Measurements from ENCODE around the gene TCF15.

The TCF15 gene, protein sequence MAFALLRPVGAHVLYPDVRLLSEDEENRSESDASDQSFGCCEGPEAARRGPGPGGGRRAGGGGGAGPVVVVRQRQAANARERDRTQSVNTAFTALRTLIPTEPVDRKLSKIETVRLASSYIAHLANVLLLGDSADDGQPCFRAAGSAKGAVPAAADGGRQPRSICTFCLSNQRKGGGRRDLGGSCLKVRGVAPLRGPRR

DNA sequence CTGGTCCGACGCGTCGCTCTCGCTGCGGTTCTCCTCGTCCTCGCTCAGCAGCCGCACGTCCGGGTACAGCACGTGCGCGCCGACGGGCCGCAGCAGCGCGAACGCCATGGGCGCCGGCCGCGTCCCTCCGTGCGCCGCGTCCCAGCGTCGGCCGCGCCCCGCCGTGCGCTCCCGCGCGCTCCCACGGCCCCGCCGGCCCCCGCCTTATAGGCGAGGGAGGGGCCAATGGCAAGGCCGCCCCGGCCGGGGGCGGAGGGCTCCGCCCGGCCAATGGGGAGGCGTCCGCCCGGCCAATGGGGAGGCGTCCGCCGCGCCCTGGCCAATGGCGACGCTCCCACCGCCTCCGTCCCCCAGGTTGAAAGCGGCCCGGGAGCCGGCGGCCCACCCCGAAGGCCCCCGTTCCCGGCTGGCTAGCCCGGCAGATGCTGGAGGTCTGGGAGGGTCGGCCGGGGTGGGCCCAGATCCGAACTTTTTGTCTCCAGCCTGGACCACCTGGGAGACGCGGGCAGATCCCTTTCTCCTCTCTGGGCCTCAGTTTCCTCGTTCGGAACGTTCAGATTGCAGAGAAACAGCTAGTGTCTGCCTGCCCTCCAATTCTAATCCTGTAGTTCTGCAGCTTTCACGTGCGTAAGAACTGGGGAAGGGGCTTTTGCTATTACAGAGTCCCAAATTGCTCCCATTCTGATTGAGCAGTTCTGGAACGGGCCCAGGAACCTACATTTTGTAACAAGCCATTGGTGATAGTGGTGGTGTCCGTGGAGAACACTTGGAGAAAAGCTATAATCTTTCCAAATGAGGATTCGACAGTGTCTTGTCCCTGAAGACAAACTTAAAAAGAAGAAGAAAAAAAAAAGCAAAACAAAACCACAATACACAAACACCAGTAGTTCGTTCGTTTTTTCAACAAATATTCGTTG is at the start of gene TCF15:
TSS of gene TCF15 (minus strand) at position 180 of the 917 bp plus-strand sequence. CDS start at position 108, 72 bp downstream.
- no peak for DNase-seq

DNA sequence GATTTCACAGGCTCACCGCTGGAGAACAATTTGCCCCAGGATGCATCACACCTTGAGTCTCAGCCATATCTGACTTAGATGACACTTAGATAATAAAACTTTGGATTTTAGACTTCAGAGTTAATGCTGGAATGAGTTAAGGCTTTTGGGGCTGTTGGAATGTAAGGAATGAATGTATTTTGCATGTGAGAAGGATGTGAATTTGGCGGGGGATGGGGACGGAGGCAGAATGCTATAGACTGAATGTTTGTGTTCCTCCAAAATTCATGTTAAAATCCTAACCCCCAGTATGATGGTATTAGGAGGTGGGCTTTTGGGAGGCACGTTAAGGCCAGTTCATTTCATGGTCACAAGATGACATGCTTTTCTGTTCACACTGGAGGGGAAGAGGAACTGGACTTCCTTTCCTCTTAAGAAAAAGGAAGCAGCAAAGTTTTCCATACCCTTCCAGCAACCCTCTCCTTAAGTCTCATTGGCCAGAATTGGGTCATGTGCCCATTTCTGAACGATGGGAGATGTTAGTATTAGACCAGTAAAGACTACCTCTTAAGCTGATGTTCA is 48.7 kb upstream of the TCF15 start:
- DNase-seq: no peak

DNA sequence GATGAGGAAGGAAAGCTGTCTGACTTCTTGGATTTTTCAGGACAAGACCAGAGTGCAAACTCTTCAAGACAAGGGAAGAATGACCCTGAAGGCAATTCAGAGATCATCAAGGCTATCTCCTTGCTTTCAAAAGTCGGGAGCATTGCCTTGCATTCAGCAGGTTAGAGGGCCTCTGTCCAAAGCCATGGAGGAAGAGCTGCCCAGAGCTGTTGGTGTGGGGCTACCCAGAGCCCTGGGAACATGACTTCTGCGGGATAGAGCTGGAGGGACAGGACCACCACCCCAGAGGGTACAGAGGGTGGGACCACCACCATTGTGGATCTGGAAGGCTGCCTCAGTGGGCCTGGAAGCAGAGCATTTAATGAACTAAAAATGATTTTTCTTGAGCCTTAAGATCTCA is 48.1 kb upstream of the TCF15 start:
- DNase-seq: no peak

DNA sequence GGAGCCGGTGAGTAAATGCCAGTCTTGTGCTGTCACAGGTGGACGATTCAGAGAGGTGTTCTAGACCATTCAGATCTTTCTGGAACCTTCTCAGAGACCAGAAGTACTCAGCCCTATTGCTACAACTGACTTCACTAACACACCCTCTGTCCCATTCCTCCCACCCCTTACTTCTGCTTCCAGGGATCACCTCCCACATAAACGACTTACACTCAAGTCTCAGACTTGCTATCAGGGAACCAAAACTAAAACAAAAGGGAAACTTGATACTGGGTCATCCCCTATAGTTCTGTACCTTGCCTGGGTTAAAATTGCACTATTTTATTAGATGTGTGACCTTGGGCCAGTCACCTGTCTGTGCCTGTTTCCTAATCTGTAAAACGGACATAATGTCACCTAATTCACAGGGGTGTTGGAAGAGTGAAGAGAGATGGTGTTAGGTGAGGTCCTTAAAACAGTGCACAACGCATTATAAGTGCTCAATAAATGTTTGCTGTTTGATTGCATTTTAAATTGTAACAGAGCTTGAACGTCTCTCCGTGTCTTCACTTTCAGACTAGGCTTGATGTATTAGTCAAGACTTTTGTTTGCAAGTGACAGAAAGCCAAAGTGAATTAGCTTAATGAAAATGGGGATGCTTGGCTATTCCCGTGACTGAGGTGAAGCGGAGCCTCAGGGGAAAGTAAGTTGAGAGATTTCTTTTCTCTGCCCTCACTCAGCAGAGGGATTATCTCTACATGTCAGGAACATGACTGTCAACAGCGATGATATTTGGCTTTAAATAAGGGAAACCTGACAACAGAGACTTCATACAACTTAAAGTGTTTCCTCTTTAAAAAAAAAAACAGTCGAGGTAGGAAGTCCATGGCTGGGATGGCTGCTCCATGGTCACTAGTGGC is 45.9 kb upstream of the TCF15 start:
- DNase-seq: no peak

DNA sequence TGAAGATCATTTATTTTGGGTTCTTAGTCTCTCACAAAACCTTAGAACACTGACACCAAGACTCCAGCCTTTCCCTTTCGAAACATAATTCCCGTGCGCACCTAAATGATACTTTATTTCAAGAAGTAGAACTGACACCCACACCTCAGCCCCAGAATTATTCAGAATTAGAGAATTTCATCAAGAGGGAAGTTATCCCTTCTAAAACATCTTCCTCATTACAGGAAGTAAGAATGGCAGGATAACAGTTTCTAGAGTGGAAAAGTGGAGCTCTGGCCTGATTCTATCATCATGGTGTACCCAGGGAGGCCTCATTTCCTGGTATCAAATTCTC is 44.3 kb upstream of the TCF15 start:
- DNase-seq: no peak

DNA sequence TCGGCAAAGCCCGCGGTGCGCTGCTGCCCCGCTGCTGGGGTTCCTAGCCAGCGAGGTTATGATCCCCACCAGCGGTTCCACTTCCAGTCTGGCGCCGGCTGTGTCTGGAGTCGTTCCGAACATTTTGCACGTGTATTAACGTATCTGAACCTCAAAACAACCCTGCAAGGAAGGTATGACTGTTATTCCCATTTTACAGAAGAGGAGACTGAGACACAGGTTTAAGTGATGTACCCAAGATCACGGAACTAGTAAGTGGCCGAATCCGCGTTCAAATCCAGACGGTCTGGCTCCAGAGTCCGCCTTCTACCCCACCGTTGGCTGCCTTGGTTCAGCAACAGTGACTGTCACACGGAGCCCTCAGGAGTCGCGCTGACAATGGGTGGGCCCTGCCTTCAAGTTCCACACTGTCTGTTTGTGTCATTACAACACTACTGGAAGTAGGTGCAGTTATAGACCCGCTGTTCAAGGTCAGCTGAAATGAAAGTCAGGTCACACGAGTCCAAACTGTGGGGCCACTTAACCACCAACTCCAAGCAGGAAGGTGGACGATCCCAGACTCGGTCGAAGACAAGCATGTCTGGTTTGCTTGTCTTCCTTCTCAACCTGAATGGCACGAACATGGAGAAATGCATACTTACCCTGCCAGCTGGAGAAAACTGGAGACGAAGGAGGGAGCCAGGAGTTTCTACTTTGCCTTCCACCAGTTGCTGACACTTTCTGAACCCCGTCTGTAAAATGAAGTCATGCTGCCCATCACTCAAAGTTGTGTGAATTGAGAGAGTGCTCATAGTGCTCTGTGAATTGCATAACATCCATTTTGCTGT is 43.7 kb upstream of the TCF15 start:
- DNase-seq: no peak

DNA sequence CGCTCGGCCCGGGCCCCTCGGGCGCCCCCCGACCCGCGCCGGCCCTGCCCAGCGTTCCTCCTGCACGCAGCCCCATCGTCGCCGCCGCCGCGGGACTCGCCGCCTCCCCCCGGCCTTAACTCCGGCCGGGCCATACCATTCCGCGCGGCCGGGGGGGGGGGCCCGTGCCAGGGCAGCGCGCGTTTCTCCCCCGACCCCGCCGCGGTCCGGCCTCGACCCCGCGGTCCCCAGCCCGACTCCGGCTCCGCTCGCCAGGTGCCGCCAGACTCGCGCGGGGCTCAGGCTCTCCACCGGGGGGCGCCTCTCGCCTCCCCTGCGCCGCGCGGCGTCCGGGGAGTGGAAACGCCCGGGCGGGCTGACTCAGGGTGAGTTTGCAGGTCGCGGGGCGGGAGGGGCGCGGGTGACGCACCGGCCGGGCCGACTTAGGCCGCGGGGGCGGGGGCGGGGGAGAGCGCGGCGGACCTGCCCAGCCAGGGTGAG is 43.0 kb upstream of the TCF15 start, which contains the start of gene SRXN1:
TSS of gene SRXN1 (minus strand) at position 91 of the 480 bp plus-strand sequence. CDS start at position 76, 15 bp downstream.
- DNase-seq: peak; percentile 83

DNA sequence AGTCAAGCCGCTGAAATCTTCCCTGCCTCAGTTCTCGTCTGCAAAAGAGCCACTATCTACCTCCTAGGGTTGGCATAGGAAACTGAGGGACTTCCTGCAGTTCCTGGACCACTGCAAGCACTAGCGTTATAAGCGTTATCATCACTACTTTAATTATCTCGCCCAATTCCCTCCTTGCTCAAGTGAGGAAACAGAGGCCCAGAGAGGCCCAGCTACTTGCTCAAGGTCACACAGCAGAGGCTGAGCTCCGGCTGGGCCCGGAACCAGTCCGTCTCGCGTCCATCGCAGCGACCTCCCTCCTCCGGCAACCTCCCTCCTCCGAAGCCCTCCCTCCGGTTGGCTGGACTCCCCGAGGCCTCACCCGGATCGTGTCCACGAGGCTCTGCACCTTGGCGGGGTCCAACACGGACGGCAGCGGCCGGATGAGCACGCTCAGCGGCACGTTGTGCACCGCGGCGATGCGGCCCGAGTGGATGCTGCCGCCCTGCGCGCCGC is 42.6 kb upstream of the TCF15 start:
- DNase-seq: no peak

DNA sequence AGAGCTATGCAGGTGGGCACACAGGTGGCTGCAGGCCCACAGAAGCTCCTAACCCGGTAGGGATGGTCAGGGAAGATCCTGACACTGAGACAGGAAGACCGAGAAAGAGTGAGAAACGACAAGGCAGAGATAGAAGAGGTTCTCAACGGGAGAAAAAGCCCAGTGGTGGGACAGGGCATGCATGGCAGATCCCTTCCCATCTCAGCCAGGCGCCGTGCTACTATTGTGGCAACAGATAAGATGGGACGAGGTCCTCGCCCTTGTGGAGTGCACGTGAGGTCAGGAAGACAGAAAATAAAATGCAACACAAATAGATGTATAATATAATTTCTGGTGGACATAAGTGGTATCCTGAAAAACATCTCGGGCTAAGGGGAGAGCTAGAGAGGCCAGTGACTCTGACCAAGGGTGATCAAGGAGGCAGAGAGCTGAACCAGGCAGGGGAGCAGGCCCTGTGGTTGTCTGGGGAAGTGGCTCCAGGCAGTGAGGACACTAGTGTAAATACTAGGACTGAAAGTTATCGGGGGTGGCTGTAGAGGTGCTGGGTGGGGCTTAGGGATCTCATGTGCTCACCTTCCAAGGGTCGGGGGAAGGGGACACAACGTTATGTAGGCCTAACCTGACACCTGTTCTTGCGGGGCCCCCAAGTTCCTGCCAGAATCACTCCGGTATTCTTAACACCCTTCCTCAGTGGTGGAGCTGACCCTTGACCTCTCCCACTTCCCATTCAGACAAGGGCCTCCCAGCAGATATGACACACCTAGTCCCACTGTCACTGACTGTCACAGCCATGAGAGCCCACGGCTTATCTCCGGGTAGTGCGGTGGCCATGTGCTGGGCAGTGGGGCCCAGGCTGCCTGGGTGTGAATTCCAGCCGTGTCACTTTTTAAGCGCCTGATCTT is 41.9 kb upstream of the TCF15 start:
- no peak for DNase-seq

DNA sequence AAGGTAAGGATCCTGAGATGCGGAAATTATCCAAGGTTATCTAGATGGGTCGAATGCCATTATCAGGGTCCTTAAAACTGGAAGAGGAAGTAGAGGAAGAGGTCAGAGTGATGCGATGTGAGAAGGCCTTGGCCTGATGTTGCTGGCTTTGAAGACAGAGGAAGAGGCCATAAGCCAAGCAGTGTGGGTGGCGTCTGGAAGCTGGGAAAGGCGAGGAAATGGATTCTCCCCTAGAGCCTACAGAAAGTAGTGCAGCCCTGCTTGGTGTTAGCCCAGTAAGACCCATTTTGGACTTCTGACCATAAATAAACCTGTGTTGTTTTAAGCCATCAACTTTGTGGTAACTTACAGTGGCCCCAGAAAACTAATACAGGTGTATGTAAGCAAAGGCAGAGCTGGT is 40.8 kb upstream of the TCF15 start:
- DNase-seq: no peak

DNA sequence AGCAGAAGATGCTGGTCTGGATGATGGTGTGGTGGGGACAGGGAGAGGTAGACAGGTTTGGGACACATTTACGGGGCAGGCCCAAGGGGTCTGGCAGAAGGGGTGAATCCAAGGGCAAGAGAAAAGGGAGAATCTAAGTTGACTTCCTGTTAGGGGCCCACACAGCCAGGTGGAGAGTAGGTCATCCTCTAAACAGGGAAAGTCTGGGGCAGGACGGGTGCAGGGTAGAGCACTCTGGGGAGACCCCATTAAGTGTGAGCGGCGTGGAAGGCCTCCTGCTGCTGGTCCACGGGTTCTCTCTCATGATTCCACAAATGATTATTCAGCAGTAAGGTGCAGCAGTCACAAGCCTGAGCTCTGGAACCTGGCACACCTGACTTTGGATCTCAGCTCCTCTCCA is 40.2 kb upstream of the TCF15 start:
- DNase-seq: no peak

DNA sequence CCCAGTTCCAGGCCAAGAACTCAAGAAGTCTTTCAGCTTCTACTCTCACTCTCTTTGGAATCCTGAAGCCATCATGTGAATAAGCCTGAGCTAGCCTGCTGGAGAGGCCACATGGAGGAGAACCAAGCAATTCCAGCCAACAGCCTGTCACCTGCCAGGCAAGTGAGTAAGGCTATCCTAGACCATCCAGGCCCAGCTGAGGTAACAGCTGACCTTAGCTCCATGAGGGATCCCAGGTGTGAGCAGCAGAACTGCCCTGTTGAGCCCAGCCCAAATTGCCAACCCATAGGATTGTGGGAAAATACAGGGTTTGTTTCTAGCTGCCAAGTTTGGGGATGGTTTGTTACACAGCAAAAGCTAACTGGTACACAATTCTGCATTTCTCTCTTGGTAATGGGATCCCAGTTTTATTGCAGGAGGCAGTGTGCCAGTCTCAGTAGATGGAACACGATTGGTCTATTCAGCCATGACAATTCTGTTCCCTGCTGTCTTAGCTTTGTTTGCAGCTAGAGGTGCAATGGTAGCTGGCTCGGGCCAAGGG is 37.4 kb upstream of the TCF15 start:
- DNase-seq: no peak

DNA sequence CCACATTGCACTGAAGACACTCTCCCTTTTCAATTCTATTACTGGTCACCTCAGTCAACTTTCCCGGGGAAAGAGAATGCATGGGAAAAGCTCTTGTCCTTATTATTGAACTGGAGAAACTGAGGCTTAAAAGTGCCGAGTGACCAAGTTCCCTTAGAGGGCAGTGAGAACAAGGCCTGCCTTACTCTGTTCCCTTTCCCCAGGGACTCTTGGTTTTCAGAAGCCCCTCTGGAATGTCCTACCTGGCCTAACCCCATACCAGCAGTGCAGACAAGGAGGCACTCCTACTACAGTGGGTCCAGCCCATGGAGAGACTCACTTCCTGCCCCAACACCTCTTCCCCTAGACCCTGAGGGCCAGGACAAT is 36.7 kb upstream of the TCF15 start:
- no peak for DNase-seq

DNA sequence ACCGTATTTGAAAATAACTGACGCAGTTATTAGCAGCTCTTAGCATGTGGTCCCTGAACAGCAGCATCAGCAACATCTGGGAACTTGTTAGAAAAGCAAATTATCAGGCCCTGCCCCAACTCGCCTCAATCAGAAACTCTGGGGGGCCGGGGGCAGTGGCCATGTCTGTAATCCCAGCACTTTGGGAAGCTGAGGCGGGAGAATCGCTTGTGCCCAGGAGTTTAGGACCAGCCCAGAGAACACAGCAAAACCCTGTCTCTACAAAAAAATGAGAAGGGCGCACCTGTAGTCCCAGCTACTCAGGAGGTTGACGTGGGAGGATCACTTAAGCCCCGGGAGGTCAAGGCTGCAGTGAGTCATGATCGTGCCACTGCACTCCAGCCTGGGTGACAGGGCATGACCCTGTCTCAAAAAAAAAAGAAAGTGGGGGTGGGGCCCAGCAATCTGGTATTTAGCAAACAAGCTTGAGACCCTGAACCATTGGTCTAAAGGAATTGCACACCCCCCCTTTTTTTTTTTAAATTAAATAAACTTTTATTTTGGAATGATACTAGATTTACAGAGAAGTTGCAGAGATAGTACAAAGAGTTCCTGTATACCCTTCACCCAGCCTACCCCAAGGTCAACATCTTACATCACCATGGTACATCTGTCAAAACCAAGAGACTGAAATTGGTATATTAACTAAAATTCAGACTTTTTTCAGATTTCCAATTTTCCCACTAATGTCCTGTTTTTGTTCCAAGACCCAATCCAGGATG is 36.2 kb upstream of the TCF15 start:
- DNase-seq: no peak

DNA sequence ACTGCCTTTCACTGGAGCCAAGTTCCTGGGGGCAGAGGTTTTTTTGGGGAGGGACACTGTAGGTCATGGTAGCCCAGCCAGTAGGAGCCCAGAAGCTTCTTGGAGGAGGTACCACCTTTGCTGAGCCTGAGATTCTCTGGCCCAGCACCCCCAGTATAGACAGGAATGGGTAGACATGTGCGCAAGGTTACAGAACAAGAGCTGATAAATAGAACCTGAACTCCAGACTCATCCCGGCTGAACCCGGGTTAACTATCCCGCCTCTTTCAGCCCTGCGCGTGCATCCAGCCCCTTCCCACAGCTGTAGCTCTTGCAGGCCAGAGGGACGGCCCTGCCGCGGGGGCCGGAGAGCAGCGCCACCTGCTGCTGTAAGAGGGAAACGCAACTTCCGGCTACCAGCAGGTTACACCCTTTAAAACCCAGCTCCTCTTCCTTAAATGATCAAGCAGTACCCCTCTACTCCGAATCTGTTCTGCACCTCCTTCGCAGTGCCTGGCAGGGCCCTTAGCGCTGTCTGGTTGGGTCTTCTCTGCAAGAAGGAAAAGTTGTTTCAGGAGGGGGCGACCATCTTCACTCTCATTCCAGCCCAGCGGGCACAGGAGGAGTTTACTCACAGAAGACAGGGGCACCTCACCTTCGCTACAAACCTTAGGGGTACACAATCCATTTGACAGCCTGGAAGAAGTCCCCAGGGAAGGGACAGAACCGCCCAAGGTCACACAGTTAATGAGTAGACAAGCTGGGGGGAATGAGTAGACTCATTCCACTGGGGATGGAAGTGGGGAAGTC is 35.4 kb upstream of the TCF15 start:
- DNase-seq: peak; percentile 60

DNA sequence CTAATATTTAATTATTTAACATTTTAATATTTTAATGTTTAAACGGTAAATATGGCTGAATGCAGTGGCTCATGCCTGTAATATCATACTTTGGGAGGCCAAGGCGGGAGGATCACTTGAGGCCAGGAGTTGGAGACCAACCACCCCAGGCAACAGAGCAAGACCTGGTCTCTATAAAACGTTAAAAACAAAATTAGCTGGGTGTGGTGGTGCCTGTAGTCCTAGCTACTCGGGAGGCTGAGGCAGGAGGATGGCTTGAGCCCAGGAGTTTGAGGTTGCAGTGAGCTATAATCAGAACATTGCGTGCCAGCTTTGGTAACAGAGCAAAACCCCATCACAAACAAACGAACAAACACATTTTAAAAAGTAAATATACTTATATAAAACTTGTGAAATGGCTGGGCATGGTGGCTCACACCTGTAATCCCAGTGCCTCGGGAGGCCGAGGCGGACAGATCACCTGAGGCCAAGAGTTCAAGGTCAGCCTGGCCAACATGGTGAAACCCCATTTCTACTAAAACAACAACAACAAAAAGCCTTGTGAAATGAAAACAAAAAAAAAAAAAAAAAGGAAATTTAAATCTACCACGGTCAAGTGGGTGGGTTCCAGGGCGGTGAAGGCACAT is 34.7 kb upstream of the TCF15 start:
- no peak for DNase-seq

DNA sequence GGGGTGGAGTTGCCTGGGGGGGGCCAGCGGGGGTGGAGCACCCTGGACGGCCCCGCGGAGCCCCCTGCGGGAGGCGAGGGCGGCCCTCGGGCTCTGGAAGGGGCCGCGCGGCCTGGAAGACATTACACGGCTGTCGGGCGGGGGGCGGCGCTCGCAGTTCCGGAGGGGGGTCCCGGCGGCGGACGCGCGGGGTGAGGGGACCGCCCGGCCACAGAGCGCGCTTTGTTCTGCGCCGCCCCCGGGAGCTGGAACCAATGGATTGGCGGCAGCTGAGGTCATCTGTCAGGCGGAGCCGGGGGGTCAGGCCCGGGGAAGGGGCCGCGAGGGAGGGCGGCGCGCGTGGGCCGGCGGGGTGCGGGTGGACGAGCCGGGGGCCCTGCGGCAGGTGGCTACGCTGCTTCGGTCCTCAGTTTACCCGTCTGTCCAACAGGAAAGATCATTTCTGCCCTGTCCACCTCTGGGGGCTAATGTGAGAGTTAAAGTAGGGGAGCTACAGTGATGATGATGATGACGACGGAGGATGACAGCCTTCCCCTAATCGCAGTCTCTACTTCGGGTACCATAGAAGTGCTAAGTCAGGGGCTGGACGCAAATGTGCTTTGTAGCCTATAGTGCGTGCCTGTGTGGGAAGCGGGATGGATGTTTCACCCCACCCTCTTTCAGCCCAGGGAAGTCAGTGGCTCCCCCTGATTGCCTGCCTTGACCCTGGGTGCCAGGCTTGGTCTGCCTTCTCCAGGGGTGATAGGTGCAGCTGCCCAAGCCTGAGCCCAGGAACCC is 32.5 kb upstream of the TCF15 start:
- no peak for DNase-seq
